Measurements from ENCODE around the gene SCFD2. TPM values are rescaled to one million over a fixed set of nuclear protein-coding genes. Genes with fewer than 3 reads are reported as not detected.

Gene SCFD2
- polyA plus RNA-seq, 3 donors: 5.4 to 9.4 (median 6.7) TPM

GRCh38 chr4:53364624-53365023 is 1.2 kb downstream of the SCFD2 start:
- Mint-ChIP-seq H3K36me3 (peaks cover 5 to 8% of the 10 kb centered on the region in 2 donors), H3K27me3 (ENCODE audit: low read depth in 3 of 3) (peaks cover 2 to 8% (median 6%) of the 10 kb centered on the region in 3 donors), H3K27ac (no peak overlapping the region), H3K4me3 (peak overlapping the region; percentile 90 to 97), H3K9me3 (peaks cover 0 to 2% (median 0%) of the 10 kb centered on the region in 7 donors), H3K4me1 (peaks cover 43% of the 10 kb centered on the region)
- Histone ChIP-seq H3K4me2 (replicated peaks; ENCODE audit: extremely low read depth, low read length, poor library complexity, severe bottlenecking) (peak overlapping the region; percentile 99), H3K27me3 (ENCODE audit: control insufficient read depth in 2 of 2, insufficient read depth in 2 of 2, low read length in 2 of 2) (no peaks in the 10 kb centered on the region), H3K4me3 (replicated peaks in 1 of 3; ENCODE audit: low read depth in 2 of 3, low read length in 3 of 3) (peak overlapping the region in 1 of 3 experiments; percentile 99), H2AFZ (ENCODE audit: insufficient read depth, low read depth, low read length, poor library complexity, severe bottlenecking) (no peak overlapping the region), H3K9ac (ENCODE audit: insufficient read depth, low read length, poor library complexity, severe bottlenecking) (no peak overlapping the region), H3K27ac (ENCODE audit: low read depth in 1 of 2, low read length in 2 of 2) (no peak overlapping the region), H3K4me1 (ENCODE audit: control insufficient read depth in 1 of 2, insufficient read depth in 2 of 2, low read length in 2 of 2) (peaks cover 18 to 23% of the 10 kb centered on the region in 2 donors), H3K36me3 (replicated peaks in 1 of 2; ENCODE audit: control insufficient read depth in 1 of 2, insufficient read depth in 2 of 2, low read length in 2 of 2) (no peaks in the 10 kb centered on the region), H4K20me1 (ENCODE audit: insufficient read depth, low read length) (no peaks in the 10 kb centered on the region), H3K9me3 (replicated peaks in 1 of 2; ENCODE audit: control insufficient read depth in 1 of 2, insufficient read depth in 1 of 2, low read length in 2 of 2) (no peaks in the 10 kb centered on the region), H3K79me2 (ENCODE audit: insufficient read depth, low read length) (peaks cover 52% of the 10 kb centered on the region)
- intact Hi-C loops (cut with micrococcal nuclease): loop anchor here in 1 of 2 donors (5.0 kb wide), 1 partner anchor 1522 kb away; the partner anchor contains the start of gene DCUN1D4
- WGBS (ENCODE audit: insufficient coverage): no CpG with 5 or more reads among the region's 3 CpGs
- DNase-seq: no peak
- no peak for TF ChIP-seq CTCF (IDR thresholded peaks at IDR 0.05)

GRCh38 chr4:53362093-53362492 is 3.8 kb downstream of the SCFD2 start:
- H3K36me3 Mint-ChIP-seq: peaks cover 9 to 11% of the 10 kb centered on the region in 2 donors
- Histone ChIP-seq H3K36me3 (replicated peaks in 1 of 2; ENCODE audit: control insufficient read depth in 1 of 2, insufficient read depth in 2 of 2, low read length in 2 of 2) (no peaks in the 10 kb centered on the region), H4K20me1 (ENCODE audit: insufficient read depth, low read length) (no peaks in the 10 kb centered on the region), H3K27me3 (ENCODE audit: control insufficient read depth in 2 of 2, insufficient read depth in 2 of 2, low read length in 2 of 2) (no peaks in the 10 kb centered on the region), H3K9ac (ENCODE audit: insufficient read depth, low read length, poor library complexity, severe bottlenecking) (no peak overlapping the region), H3K27ac (ENCODE audit: low read depth in 1 of 2, low read length in 2 of 2) (no peak overlapping the region), H3K9me3 (replicated peaks in 1 of 2; ENCODE audit: control insufficient read depth in 1 of 2, insufficient read depth in 1 of 2, low read length in 2 of 2) (no peaks in the 10 kb centered on the region), H3K4me2 (replicated peaks; ENCODE audit: extremely low read depth, low read length, poor library complexity, severe bottlenecking) (no peak overlapping the region), H3K4me3 (replicated peaks in 1 of 3; ENCODE audit: low read depth in 2 of 3, low read length in 3 of 3) (no peak overlapping the region), H2AFZ (ENCODE audit: insufficient read depth, low read depth, low read length, poor library complexity, severe bottlenecking) (no peak overlapping the region), H3K79me2 (ENCODE audit: insufficient read depth, low read length) (peaks cover 57% of the 10 kb centered on the region), H3K4me1 (ENCODE audit: control insufficient read depth in 1 of 2, insufficient read depth in 2 of 2, low read length in 2 of 2) (peaks cover 18 to 23% of the 10 kb centered on the region in 2 donors)
- intact Hi-C loops (cut with micrococcal nuclease): no loop called here
- peaks cover 0 to 4% (median 0%) of the 10 kb centered on the region in 3 donors for H3K27me3 Mint-ChIP-seq (ENCODE audit: low read depth in 3 of 3)
- no peak overlapping the region for H3K4me3 Mint-ChIP-seq
- TF ChIP-seq CTCF (IDR thresholded peaks at IDR 0.05): no peak
- peaks cover 43% of the 10 kb centered on the region for H3K4me1 Mint-ChIP-seq
- DNase-seq: no peak
- peak overlapping the region in 1 of 7 donors; percentile 12 for H3K27ac Mint-ChIP-seq
- 100% methylated on average over 1 of the region's 1 CpG for WGBS (ENCODE audit: insufficient coverage)
- peaks cover 0 to 2% (median 0%) of the 10 kb centered on the region in 7 donors for H3K9me3 Mint-ChIP-seq
